T47D (cell line): ENCODE data around the gene EML2.

Experiments
- DNase-seq, 2 experiments: peaks; one replicate each; pipeline versions ENCODE4 v3.0.0 to v3.0.0-alpha.2; 2011 to 2012; ENCODE audit warnings: low read depth in 1 of 2, low spot score in 1 of 2
- JUND ChIP-seq: IDR thresholded peaks from 2 replicates; pipeline ENCODE4 v1.6.1; 2012; ENCODE audit warnings: low read depth
- in situ Hi-C: cut with HindIII; loops from 2 replicates; pipeline ENCODE4 v1.10.0; 2016; ENCODE audit warnings: low sequenced_read_pairs, low pct_unique_long_range_greater_than_20kb

The EML2 gene

GRCh38 chr19:45564131-45564780 lies 74.9 kb downstream of the EML2 start:
- TF ChIP-seq JUND = no peak
- DNase-seq = no peak
- in situ Hi-C loops = no loop called here

GRCh38 chr19:45560686-45561085 lies 78.5 kb downstream of the EML2 start:
- no peak for DNase-seq
- in situ Hi-C loops = no loop called here
- no peak for TF ChIP-seq JUND

DNA sequence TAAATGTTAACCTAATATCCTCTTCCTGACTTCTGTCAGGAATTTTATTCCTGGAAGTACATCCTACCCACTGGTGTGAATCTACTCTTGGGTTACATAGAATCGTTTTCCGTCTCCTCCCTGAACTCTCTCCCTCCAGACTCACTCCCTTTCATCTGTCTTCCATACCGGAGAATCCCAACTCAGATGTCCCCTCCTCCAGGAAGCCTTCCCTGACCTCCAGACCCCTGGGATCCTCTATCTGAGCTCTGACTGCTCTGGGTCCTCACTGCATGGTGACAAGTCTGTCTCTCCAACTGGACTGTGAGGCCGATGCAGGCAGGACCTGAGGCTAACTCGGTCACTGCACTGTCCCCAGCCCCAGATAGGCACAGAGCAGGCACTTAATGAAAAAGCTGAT lies 79.2 kb downstream of the EML2 start:
- DNase-seq = no peak
- in situ Hi-C loops = no loop called here

More for the DNA sequence above, 79.2 kb downstream of the EML2 start:
- TF ChIP-seq JUND = no peak
